A673 (cell line): Measurements from ENCODE around the gene SNX24. TPM values are rescaled to one million over a fixed set of nuclear protein-coding genes. Genes with fewer than 3 reads are reported as not detected.

Source experiments
- Bru-seq: library from RNA; stranded (reverse); fragments of 400-500 nt; gene quantifications from one replicate; lab custom pipeline; 2021; lab: Mats Ljungman, UMichigan
- BruChase-seq, 2 experiments: library from RNA; stranded (reverse); fragments of 400-500 nt; gene quantifications; one replicate each; lab custom pipeline; 2021; lab: Mats Ljungman, UMichigan
- BruUV-seq: library from RNA; stranded (reverse); fragments of 400-500 nt; replicated peaks from 2 replicates; lab custom pipeline; 2021; lab: Mats Ljungman, UMichigan
- CTCF ChIA-PET: fragments of 300-600 bp; sonication (Branson Sonifier 250); formaldehyde crosslinking; loops from one replicate; lab custom pipeline; 2022; ENCODE audit warnings: antibody characterized with exemption; lab: Charles Lee
- POLR2A ChIA-PET: fragments of 300-600 bp; sonication (Branson Sonifier 250); formaldehyde crosslinking; loops from one replicate; lab custom pipeline; 2022; ENCODE audit warnings: antibody characterized with exemption; ENCODE audit not compliant: low non-redundant PET; lab: Charles Lee
- DNase-seq: peaks from one replicate; pipeline ENCODE4 v3.0.0-alpha.2; 2015; ENCODE audit warnings: low spot score
- H3K27ac ChIP-seq: fragments of 200-600 bp; sonication (generic); 2 replicates; pipeline ENCODE4 v1.5.1; 2016; ENCODE audit warnings: mixed run types, low read depth, mild to moderate bottlenecking, mixed read lengths, antibody characterized with exemption, low read length; ENCODE audit not compliant: poor library complexity, severe bottlenecking
- H3K27me3 ChIP-seq: fragments of 200-600 bp; sonication (generic); replicated peaks from 2 replicates; pipeline ENCODE4 v1.6.1; 2017; ENCODE audit warnings: mixed run types, low read depth, mild to moderate bottlenecking, mixed read lengths, antibody characterized with exemption, low read length; ENCODE audit not compliant: insufficient read depth, poor library complexity
- H3K36me3 ChIP-seq: fragments of 200-600 bp; sonication (generic); 2 replicates; pipeline ENCODE4 v1.6.1; 2016; ENCODE audit warnings: mixed run types, mild to moderate bottlenecking, mixed read lengths, antibody characterized with exemption, low read length; ENCODE audit not compliant: insufficient read depth, poor library complexity, severe bottlenecking
- H3K4me1 ChIP-seq: fragments of 200-600 bp; sonication (generic); 2 replicates; pipeline ENCODE4 v1.6.1; 2017; ENCODE audit warnings: mixed run types, mild to moderate bottlenecking, mixed read lengths, antibody characterized with exemption, low read length; ENCODE audit not compliant: insufficient read depth, poor library complexity, severe bottlenecking
- H3K4me3 ChIP-seq: fragments of 200-600 bp; sonication (generic); 2 replicates; pipeline ENCODE4 v1.5.1; 2016; ENCODE audit warnings: low read depth, mixed run types, mild to moderate bottlenecking, mixed read lengths, low read length; ENCODE audit not compliant: poor library complexity, severe bottlenecking
- H3K9me3 ChIP-seq: fragments of 200-600 bp; sonication (generic); 2 replicates; pipeline ENCODE4 v1.6.1; 2016; ENCODE audit warnings: mixed run types, low read depth, mild to moderate bottlenecking, mixed read lengths, antibody characterized with exemption, low read length; ENCODE audit not compliant: poor library complexity, severe bottlenecking
- CTCF ChIP-seq: fragments of 300-800, 200-600 bp; sonication (generic); conservative IDR thresholded peaks from 2 replicates; pipeline ENCODE4 v1.5.1; 2017; ENCODE audit warnings: low read depth, mild to moderate bottlenecking, antibody characterized with exemption, low read length, moderate library complexity, mixed read lengths
- EZH2 ChIP-seq: fragments of 200-600 bp; sonication (generic); IDR thresholded peaks from 2 replicates; pipeline ENCODE4 v1.6.1; 2017; ENCODE audit warnings: borderline replicate concordance, low read depth, mild to moderate bottlenecking, mixed read lengths, antibody characterized with exemption, low read length; ENCODE audit not compliant: poor library complexity, severe bottlenecking
- intact Hi-C: fragments of 100-400 bp; cut with micrococcal nuclease; formaldehyde crosslinking; loops from one replicate; pipeline ENCODE4 v1.10.0; 2022; ENCODE audit not compliant: unreplicated experiment
- long read RNA-seq: library from polyadenylated mRNA; stranded (forward); transcript quantifications from one replicate; pipeline ENCODE4 v2.0.0, GENCODE V29; 2022
- total RNA-seq: library from RNA; stranded (reverse); gene quantifications from 2 replicates; pipeline ENCODE4 v1.2.3, GENCODE V29; 2021

The SNX24 gene
- total RNA-seq (11.3 and 13.6 TPM in 2 replicates), Bru-seq, nascent RNA (percentile 62 among the genes with signal in this experiment), BruChase-seq, experiment 1, labeled RNA remaining after a 2-hour chase (percentile 56 among the genes with signal in this experiment), BruChase-seq, experiment 2, labeled RNA remaining after a 6-hour chase (percentile 52 among the genes with signal in this experiment)
- long read RNA-seq, transcript SNX24-201 (7 exons, 2,158 nt), result major isoform, 17 of 26 reads
- long read RNA-seq, partial matches to known transcripts, result 2 of 26 reads
- long read RNA-seq, other reads (novel, unspliced or antisense), result 6 of 26 reads

- TF ChIP-seq EZH2 (no peak), CTCF (no peak)
- POLR2A ChIA-PET, result interaction anchor here (0.6 kb wide), 1 partner anchor 682 kb away, joined by 6 read pairs; no protein-coding TSS in a partner anchor
- CTCF ChIA-PET, result interaction anchor here (0.7 to 1.1 kb wide), 2 partner anchors 51 to 329 kb away, joined by 3 read pairs; no protein-coding TSS in a partner anchor
- Histone ChIP-seq H3K27me3 (no peaks in the 10 kb centered on the region), H3K9me3 (no peaks in the 10 kb centered on the region), H3K4me1 (peaks cover 8% of the 10 kb centered on the region), H3K4me3 (peak within 1 kb of the TSS; percentile 69), H3K27ac (peak within 1 kb of the TSS; percentile 32), H3K36me3 (no peaks in the 10 kb centered on the region)
- BruUV-seq, result no TSS peak
- intact Hi-C loops, result no loop called here
- DNase-seq, result peak; percentile 79
These were observed at the start of gene SNX24 for GRCh38 chr5:122845229-122846050. TSS of gene SNX24 (plus strand) at chr5:122845613. CDS start at chr5:122845634, 21 bp downstream.

- Histone ChIP-seq H3K4me3 (no peak overlapping the region), H3K4me1 (no peaks in the 10 kb centered on the region), H3K27me3 (no peaks in the 10 kb centered on the region), H3K27ac (no peak overlapping the region), H3K36me3 (peaks cover 6% of the 10 kb centered on the region), H3K9me3 (no peaks in the 10 kb centered on the region)
- POLR2A ChIA-PET, result no interaction called here
- TF ChIP-seq EZH2 (no peak), CTCF (no peak)
- no TSS peak for BruUV-seq
- CTCF ChIA-PET, result no interaction called here
- DNase-seq, result peak; percentile 19
- intact Hi-C loops, result no loop called here
These were observed 39.9 kb upstream of the SNX24 start for GRCh38 chr5:122805481-122805880.

GRCh38 chr5:122810405-122810804 lies 35.0 kb upstream of the SNX24 start:
- no TSS peak for BruUV-seq

More at GRCh38 chr5:122810405-122810804, 35.0 kb upstream of the SNX24 start:
- TF ChIP-seq CTCF (no peak), EZH2 (no peak)
- intact Hi-C loops, result no loop called here
- peaks cover 6% of the 10 kb centered on the region for H3K36me3 ChIP-seq
- CTCF ChIA-PET, result no interaction called here
- H3K9me3 ChIP-seq, result no peaks in the 10 kb centered on the region
- DNase-seq, result no peak
- no peak overlapping the region for H3K4me3 ChIP-seq
- H3K4me1 ChIP-seq, result no peaks in the 10 kb centered on the region
- no peak overlapping the region for H3K27ac ChIP-seq
- POLR2A ChIA-PET, result no interaction called here
- no peaks in the 10 kb centered on the region for H3K27me3 ChIP-seq
